Heart left ventricle (tissue), 13 donors: ENCODE results near the gene GORAB.

Source experiments
- CTCF ChIP-seq, 12 donors: fragments of 200-600 bp; sonication (generic) in 4 of 12; IDR thresholded peaks; one replicate each; pipeline versions ENCODE4 v1.5.0 to v1.8.0; 2018 to 2022; ENCODE audit warnings: antibody characterized with exemption in 12 of 12, mild to moderate bottlenecking in 5 of 12
- POLR2A ChIP-seq, 2 donors: fragments of 450-650 bp; IDR thresholded peaks; one replicate each; pipeline ENCODE4 v1.6.1; 2017; ENCODE audit warnings: antibody characterized with exemption in 2 of 2, mild to moderate bottlenecking in 2 of 2, moderate library complexity in 2 of 2
- donor health status: ischemic (EF 13 %, LVEDD 7.1; RV severe dilation, severe dysfunction).
- donor health status: DM: no; HTN: yes; CAD: no.
- donor health status: DM: no; HTN: no; CAD: no.
- donor health status: ischemic (EF 25% LVEDD 6.9; RV normal size, moderate dysfunction).
- donor health status: ischemic (EF 25% LVEDD 5.7; RV mildly dilated, moderate dysfunction).
- donor health status: ischemic (EF 35%, LVEDD 5.7; RV mildly dilated, moderate dysfunction).
- donor health status: nonischemic (EF 11% LVEDD 7.7; RV severe dilation, severe dysfunction).
- donor health status: DM: yes; HTN: yes; CAD: no.
- donor health status: PGD.
- donor health status: ischemic (EF 29% LVEDD 5.4; RV normal size, mild dysfunction).
- donor health status: nonischemic (EF 23%, LVEDD 6.1; RV moderate dilation, normal function).

DNA sequence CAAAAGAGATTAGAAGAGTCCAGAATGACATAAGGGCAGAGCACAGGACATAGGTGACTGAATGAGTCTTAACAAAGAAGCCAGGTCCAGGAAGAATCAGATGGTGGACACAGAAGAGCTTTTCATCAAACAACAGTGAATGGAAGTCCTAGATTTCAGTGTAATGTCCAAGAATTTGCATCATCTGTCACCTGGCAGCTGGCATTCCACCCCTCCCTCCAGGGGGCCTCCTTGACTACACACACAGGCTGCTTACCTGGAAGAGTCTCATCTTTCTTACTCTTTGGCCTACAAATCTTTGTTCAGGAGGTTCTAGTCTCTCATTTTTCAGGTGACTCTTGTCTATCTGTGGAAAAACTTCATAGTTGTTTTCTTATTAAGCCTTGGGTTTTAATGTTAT, 36.2 kb downstream of the GORAB start:
- TF ChIP-seq CTCF (IDR thresholded peaks at IDR 0.05) (no peak), POLR2A (IDR thresholded peaks at IDR 0.05) (no peak)
